H9 (cell line): Measurements from ENCODE around the gene NCOA1. TPM values are rescaled to one million over a fixed set of nuclear protein-coding genes. Genes with fewer than 3 reads are reported as not detected.

ENCODE experiments used
- DNase-seq: peaks from one replicate; pipeline ENCODE4 v3.0.0-alpha.2; 2017
- H2AFZ ChIP-seq: one replicate; pipeline ENCODE4 v1.6.1; 2013; ENCODE audit warnings: mild to moderate bottlenecking, low read length, control low read depth, moderate library complexity
- H2AK5ac ChIP-seq: 2 replicates; pipeline ENCODE4 v1.6.1; 2013; ENCODE audit warnings: low read length, control low read depth, mixed read lengths; ENCODE audit not compliant: insufficient read length
- H2BK120ac ChIP-seq: one replicate; pipeline ENCODE4 v1.6.1; 2013; ENCODE audit warnings: low read depth, mild to moderate bottlenecking, low read length, control low read depth, inconsistent platforms; ENCODE audit not compliant: poor library complexity, severe bottlenecking
- H2BK12ac ChIP-seq: 2 replicates; pipeline ENCODE4 v1.6.1; 2013; ENCODE audit warnings: low read length, control low read depth, mixed read lengths, low read depth; ENCODE audit not compliant: insufficient read length
- H2BK15ac ChIP-seq: 2 replicates; pipeline ENCODE4 v1.6.1; 2013; ENCODE audit warnings: low read depth, low read length, control low read depth
- H2BK20ac ChIP-seq: one replicate; pipeline ENCODE4 v1.6.1; 2013; ENCODE audit warnings: low read depth, mild to moderate bottlenecking, low read length, control low read depth, inconsistent platforms; ENCODE audit not compliant: poor library complexity, severe bottlenecking
- H2BK5ac ChIP-seq: 2 replicates; pipeline ENCODE4 v1.6.1; 2013; ENCODE audit warnings: low read length, control low read depth, mixed read lengths; ENCODE audit not compliant: insufficient read length
- H3K14ac ChIP-seq: 2 replicates; pipeline ENCODE4 v1.6.1; 2013; ENCODE audit warnings: low read length, control low read depth; ENCODE audit not compliant: insufficient read depth
- H3K18ac ChIP-seq: 2 replicates; pipeline ENCODE4 v1.6.1; 2013; ENCODE audit warnings: low read depth, mild to moderate bottlenecking, mixed read lengths, low read length, control low read depth; ENCODE audit not compliant: insufficient read length
- H3K23ac ChIP-seq: 2 replicates; pipeline ENCODE4 v1.6.1; 2013; ENCODE audit warnings: low read length, control low read depth, mixed read lengths, low read depth; ENCODE audit not compliant: insufficient read length
- H3K23me2 ChIP-seq: 2 replicates; pipeline ENCODE4 v1.6.1; 2013; ENCODE audit warnings: low read depth, mild to moderate bottlenecking, mixed read lengths, low read length, control low read depth; ENCODE audit not compliant: insufficient read length, poor library complexity, severe bottlenecking
- H3K27ac ChIP-seq: 2 replicates; pipeline ENCODE4 v1.5.1; 2013; ENCODE audit warnings: low read length, control low read depth, mixed read lengths, low read depth; ENCODE audit not compliant: insufficient read length
- H3K27me3 ChIP-seq: 2 replicates; pipeline ENCODE4 v1.6.1; 2013; ENCODE audit warnings: low read length, control low read depth, inconsistent platforms; ENCODE audit not compliant: insufficient read depth
- H3K4ac ChIP-seq: 2 replicates; pipeline ENCODE4 v1.6.1; 2013; ENCODE audit warnings: low read depth, mild to moderate bottlenecking, control low read depth, inconsistent platforms, low read length, moderate library complexity
- H3K4me1 ChIP-seq: 2 replicates; pipeline ENCODE4 v1.6.1; 2013; ENCODE audit warnings: low read length, control low read depth, inconsistent platforms; ENCODE audit not compliant: insufficient read depth
- H3K4me2 ChIP-seq: 2 replicates; pipeline ENCODE4 v1.6.1; 2013; ENCODE audit warnings: low read length, control low read depth, mixed read lengths; ENCODE audit not compliant: insufficient read length, insufficient read depth
- H3K56ac ChIP-seq: 2 replicates; pipeline ENCODE4 v1.6.1; 2013; ENCODE audit warnings: low read depth, mild to moderate bottlenecking, mixed read lengths, low read length, control low read depth; ENCODE audit not compliant: insufficient read length
- H3K79me1 ChIP-seq: 2 replicates; pipeline ENCODE4 v1.6.1; 2013; ENCODE audit warnings: low read depth, mild to moderate bottlenecking, moderate library complexity, low read length, control low read depth, inconsistent platforms; ENCODE audit not compliant: insufficient read depth, poor library complexity, severe bottlenecking
- H3K79me2 ChIP-seq: 2 replicates; pipeline ENCODE4 v1.6.1; 2013; ENCODE audit warnings: low read length, control low read depth, inconsistent platforms; ENCODE audit not compliant: insufficient read depth
- H3K9ac ChIP-seq: 2 replicates; pipeline ENCODE4 v1.6.1; 2013; ENCODE audit warnings: low read length, control low read depth, mixed read lengths; ENCODE audit not compliant: insufficient read length; ENCODE audit errors: extremely low read depth
- H3K9me3 ChIP-seq: one replicate; pipeline ENCODE4 v1.6.1; 2013; ENCODE audit warnings: low read depth, low read length, inconsistent platforms; ENCODE audit not compliant: control insufficient read depth
- H3T11ph ChIP-seq: one replicate; pipeline ENCODE4 v1.6.1; 2013; ENCODE audit warnings: mild to moderate bottlenecking, low read length, control low read depth, inconsistent platforms
- H4K20me1 ChIP-seq: one replicate; pipeline ENCODE4 v1.6.1; 2013; ENCODE audit not compliant: control insufficient read depth, insufficient read length, insufficient read depth
- H4K5ac ChIP-seq: 2 replicates; pipeline ENCODE4 v1.6.1; 2013; ENCODE audit warnings: low read depth, mild to moderate bottlenecking, mixed read lengths, low read length, control low read depth; ENCODE audit not compliant: insufficient read length
- H4K8ac ChIP-seq: replicated peaks from 2 replicates; pipeline ENCODE4 v1.6.1; 2013; ENCODE audit warnings: low read length, control low read depth, mixed read lengths, low read depth; ENCODE audit not compliant: insufficient read length
- H4K91ac ChIP-seq: 2 replicates; pipeline ENCODE4 v1.6.1; 2013; ENCODE audit warnings: low read depth, mild to moderate bottlenecking, moderate library complexity, mixed read lengths, low read length, control low read depth; ENCODE audit not compliant: insufficient read length
- H3K27ac Mint-ChIP-seq, 3 experiments: 2 replicates in 2 of 3; 3 replicates in 1 of 3; pipeline ENCODE4 v1.8.0; 2020 to 2021; ENCODE audit warnings: mixed read lengths in 3 of 3, mild to moderate bottlenecking in 1 of 3, moderate library complexity in 1 of 3
- H3K27me3 Mint-ChIP-seq: 2 replicates; pipeline ENCODE4 v1.8.0; 2021; ENCODE audit warnings: low read depth, mild to moderate bottlenecking, moderate library complexity, mixed read lengths
- H3K36me3 Mint-ChIP-seq, 3 experiments: 2 replicates in 2 of 3; 3 replicates in 1 of 3; pipeline ENCODE4 v1.8.0; 2020 to 2021; ENCODE audit warnings: low read depth in 3 of 3, mixed read lengths in 3 of 3; ENCODE audit not compliant: insufficient read depth in 1 of 3
- H3K4me1 Mint-ChIP-seq, 2 experiments: 2 replicates each; pipeline ENCODE4 v1.8.0; 2020; ENCODE audit warnings: mixed read lengths in 2 of 2
- H3K4me3 Mint-ChIP-seq, 2 experiments: 2 replicates in 1 of 2; 3 replicates in 1 of 2; pipeline ENCODE4 v1.8.0; 2020 to 2021; ENCODE audit warnings: mild to moderate bottlenecking in 2 of 2, mixed read lengths in 2 of 2, moderate library complexity in 1 of 2
- H3K9me3 Mint-ChIP-seq, 2 experiments: 2 replicates in 1 of 2; 3 replicates in 1 of 2; pipeline ENCODE4 v1.8.0; 2020; ENCODE audit warnings: mild to moderate bottlenecking in 2 of 2, mixed read lengths in 2 of 2, moderate library complexity in 1 of 2
- WGBS: extraction: QIAGEN DNeasy Blood & Tissue Kit; methylation state at CpG from one replicate; pipeline ENCODE4 v1.1.7; 2013; ENCODE audit warnings: missing lambda C conversion rate, low lambda C conversion rate, mixed read lengths; ENCODE audit not compliant: insufficient read length; ENCODE audit errors: extremely low coverage; 5-methylcytosine and 5-hydroxymethylcytosine counted together
- total RNA-seq: library from RNA; stranded (reverse); gene quantifications from 2 replicates; pipeline ENCODE4 v1.2.1, GENCODE V29; 2021
- TF ChIP-seq, protein P1 (sequence below): fragments of 200-600 bp; sonication (generic); conservative IDR thresholded peaks from 3 replicates; pipeline ENCODE4 v1.8.0; 2021; ENCODE audit warnings: antibody characterized with exemption, mild to moderate bottlenecking

The NCOA1 gene
- total RNA-seq, 1 experiment from 2014 or later = 14.8 TPM

DNA sequence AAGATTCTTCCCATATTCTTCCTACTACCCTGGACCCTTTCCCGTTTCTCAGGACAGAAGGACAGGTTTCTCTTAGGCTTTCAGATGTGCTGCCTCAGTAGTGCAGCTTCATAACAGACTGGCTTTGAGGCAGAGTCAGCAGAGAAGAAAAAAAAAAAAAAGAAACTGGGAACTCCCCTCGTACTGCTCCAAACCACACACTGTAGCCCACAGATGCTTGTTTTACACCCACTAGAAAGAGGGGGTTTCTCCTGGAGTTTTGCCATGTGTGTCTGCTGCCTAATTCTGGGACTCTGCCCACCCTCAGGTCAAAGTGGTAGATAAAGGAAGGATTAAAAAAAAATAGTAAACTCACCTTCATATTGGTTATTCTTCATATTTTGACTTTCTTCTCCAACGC lies 95.9 kb downstream of the NCOA1 start:
- Mint-ChIP-seq H3K27ac (no peak overlapping the region; a peak in 2 of 7 replicates), H3K27me3 (no peaks in the 10 kb centered on the region), H3K9me3 (no peaks in the 10 kb centered on the region), H3K36me3 (no peaks in the 10 kb centered on the region), H3K4me3 (no peak overlapping the region), H3K4me1 (no peaks in the 10 kb centered on the region; a peak in 1 of 4 replicates)
- H3T11ph ChIP-seq = no peak overlapping the region
- no peaks in the 10 kb centered on the region for H3K79me2 ChIP-seq
- no CpG with 5 or more reads among the region's 3 CpGs for WGBS
- H3K27ac ChIP-seq = no peak overlapping the region
- no peak overlapping the region for H4K91ac ChIP-seq
- no peak overlapping the region for H2BK5ac ChIP-seq
- H3K18ac ChIP-seq = no peak overlapping the region
- no peak overlapping the region for H3K23ac ChIP-seq
- DNase-seq = no peak
- H3K79me1 ChIP-seq = no peaks in the 10 kb centered on the region
- no peak overlapping the region for H2AFZ ChIP-seq
- H3K23me2 ChIP-seq = no peaks in the 10 kb centered on the region
- no peak overlapping the region for H3K56ac ChIP-seq
- H3K4me2 ChIP-seq = no peak overlapping the region
- no peak overlapping the region for H4K8ac ChIP-seq
- H3K4ac ChIP-seq = no peak overlapping the region
- H3K14ac ChIP-seq = no peak overlapping the region
- no peaks in the 10 kb centered on the region for H4K20me1 ChIP-seq
- no peaks in the 10 kb centered on the region for H3K4me1 ChIP-seq
- TF ChIP-seq, protein P1, sequence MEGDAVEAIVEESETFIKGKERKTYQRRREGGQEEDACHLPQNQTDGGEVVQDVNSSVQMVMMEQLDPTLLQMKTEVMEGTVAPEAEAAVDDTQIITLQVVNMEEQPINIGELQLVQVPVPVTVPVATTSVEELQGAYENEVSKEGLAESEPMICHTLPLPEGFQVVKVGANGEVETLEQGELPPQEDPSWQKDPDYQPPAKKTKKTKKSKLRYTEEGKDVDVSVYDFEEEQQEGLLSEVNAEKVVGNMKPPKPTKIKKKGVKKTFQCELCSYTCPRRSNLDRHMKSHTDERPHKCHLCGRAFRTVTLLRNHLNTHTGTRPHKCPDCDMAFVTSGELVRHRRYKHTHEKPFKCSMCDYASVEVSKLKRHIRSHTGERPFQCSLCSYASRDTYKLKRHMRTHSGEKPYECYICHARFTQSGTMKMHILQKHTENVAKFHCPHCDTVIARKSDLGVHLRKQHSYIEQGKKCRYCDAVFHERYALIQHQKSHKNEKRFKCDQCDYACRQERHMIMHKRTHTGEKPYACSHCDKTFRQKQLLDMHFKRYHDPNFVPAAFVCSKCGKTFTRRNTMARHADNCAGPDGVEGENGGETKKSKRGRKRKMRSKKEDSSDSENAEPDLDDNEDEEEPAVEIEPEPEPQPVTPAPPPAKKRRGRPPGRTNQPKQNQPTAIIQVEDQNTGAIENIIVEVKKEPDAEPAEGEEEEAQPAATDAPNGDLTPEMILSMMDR = no peak
- H2AK5ac ChIP-seq = no peak overlapping the region
- no peak overlapping the region for H4K5ac ChIP-seq
- no peak overlapping the region for H2BK120ac ChIP-seq
- no peak overlapping the region for H2BK15ac ChIP-seq
- H2BK20ac ChIP-seq = no peak overlapping the region
- H3K27me3 ChIP-seq = no peaks in the 10 kb centered on the region
- H3K9ac ChIP-seq = no peak overlapping the region
- no peak overlapping the region for H2BK12ac ChIP-seq
- H3K9me3 ChIP-seq = no peaks in the 10 kb centered on the region
